WTC11 (cell line): ENCODE data around the gene CRCP. TPM values are rescaled to one million over a fixed set of nuclear protein-coding genes. Genes with fewer than 3 reads are reported as not detected.

ENCODE experiments used
- ATAC-seq: fragments of 200-7000 bp; cut with Tn5 transposase; 2 replicates; pipeline ENCODE4 v1.10.0; 2021; ENCODE audit warnings: mild to moderate bottlenecking, moderate library complexity
- CTCF ChIA-PET: fragments of 300-600 bp; sonication (Branson Sonifier 250); formaldehyde crosslinking; loops from one replicate; lab custom pipeline; 2021; ENCODE audit warnings: antibody characterized with exemption; lab: Charles Lee
- POLR2A ChIA-PET: fragments of 350-600 bp; sonication (Branson Sonifier 250); formaldehyde crosslinking; loops from one replicate; lab custom pipeline; 2021; ENCODE audit warnings: antibody characterized with exemption; lab: Charles Lee
- DNase-seq: peaks from one replicate; pipeline ENCODE4 v3.0.0; 2021; ENCODE audit warnings: low spot score
- H3K27ac Mint-ChIP-seq: 2 replicates; pipeline ENCODE4 v1.8.0; 2021; ENCODE audit warnings: mixed read lengths
- H3K27me3 Mint-ChIP-seq: 2 replicates; pipeline ENCODE4 v1.8.0; 2021; ENCODE audit warnings: low read depth, mild to moderate bottlenecking, moderate library complexity, mixed read lengths
- H3K36me3 Mint-ChIP-seq: 2 replicates; pipeline ENCODE4 v1.8.0; 2021; ENCODE audit warnings: mixed read lengths
- H3K4me1 Mint-ChIP-seq: 2 replicates; pipeline ENCODE4 v1.8.0; 2022; ENCODE audit warnings: mixed read lengths
- H3K4me3 Mint-ChIP-seq: 2 replicates; pipeline ENCODE4 v1.8.0; 2021; ENCODE audit warnings: mild to moderate bottlenecking, moderate library complexity, mixed read lengths
- H3K9me3 Mint-ChIP-seq: 2 replicates; pipeline ENCODE4 v1.8.0; 2021; ENCODE audit warnings: mixed read lengths
- SMAD4 ChIP-seq: sonication (generic); formaldehyde crosslinking; IDR thresholded peaks from 2 replicates; pipeline ENCODE4 v1.8.0; 2022; ENCODE audit warnings: mild to moderate bottlenecking, missing genetic modification reagents
- ZNF121 ChIP-seq: sonication (generic); formaldehyde crosslinking; IDR thresholded peaks from 2 replicates; pipeline ENCODE4 v1.8.0; 2023; ENCODE audit warnings: missing genetic modification reagents
- ZNF219 ChIP-seq: sonication (generic); formaldehyde crosslinking; IDR thresholded peaks from 2 replicates; pipeline ENCODE4 v1.8.0; 2023; ENCODE audit warnings: missing genetic modification reagents, mild to moderate bottlenecking, borderline replicate concordance
- ZNF232 ChIP-seq: sonication (generic); formaldehyde crosslinking; IDR thresholded peaks from 2 replicates; pipeline ENCODE4 v1.8.0; 2022; ENCODE audit warnings: mild to moderate bottlenecking, missing genetic modification reagents
- ZNF416 ChIP-seq: fragments of 250-450 bp; sonication (Bioruptor Pico); IDR thresholded peaks from 2 replicates; pipeline ENCODE4 v1.9.0; 2021; ENCODE audit warnings: mild to moderate bottlenecking, inconsistent platforms
- total RNA-seq: library from RNA; stranded (reverse); gene quantifications from 3 replicates; pipeline ENCODE4 v1.2.3, GENCODE V29; 2021
- TF ChIP-seq, protein P1 (sequence below): sonication (generic); formaldehyde crosslinking; IDR thresholded peaks from 2 replicates; pipeline ENCODE4 v1.8.0; 2023; ENCODE audit warnings: mild to moderate bottlenecking, missing genetic modification reagents
- TF ChIP-seq, protein P2 (sequence below): fragments of 250-450 bp; sonication (Bioruptor Pico); IDR thresholded peaks from 2 replicates; pipeline ENCODE4 v1.9.0; 2021; ENCODE audit warnings: moderate library complexity, mild to moderate bottlenecking, inconsistent platforms, borderline replicate concordance
- TF ChIP-seq, protein P3 (sequence below): fragments of 250-450 bp; sonication (Bioruptor Pico); conservative IDR thresholded peaks from 2 replicates; pipeline ENCODE4 v1.9.0; 2021; ENCODE audit warnings: mild to moderate bottlenecking
- TF ChIP-seq, protein P4 (sequence below): sonication (generic); formaldehyde crosslinking; IDR thresholded peaks from 2 replicates; pipeline ENCODE4 v1.8.1; 2022; ENCODE audit warnings: low read depth, missing genetic modification reagents, borderline replicate concordance
- TF ChIP-seq, protein P5 (sequence below): sonication (generic); formaldehyde crosslinking; IDR thresholded peaks from 2 replicates; pipeline ENCODE4 v1.8.1; 2023; ENCODE audit warnings: mild to moderate bottlenecking, moderate library complexity, missing genetic modification reagents
- TF ChIP-seq, protein P6 (sequence below): fragments of 250-450 bp; sonication (Bioruptor Pico); IDR thresholded peaks from 2 replicates; pipeline ENCODE4 v1.9.0; 2021; ENCODE audit warnings: mild to moderate bottlenecking
- TF ChIP-seq, protein P7 (sequence below): fragments of 250-450 bp; sonication (Bioruptor Pico); IDR thresholded peaks from 2 replicates; pipeline ENCODE4 v1.8.0; 2021; ENCODE audit warnings: mild to moderate bottlenecking
- TF ChIP-seq, protein P8 (sequence below): sonication (generic); formaldehyde crosslinking; IDR thresholded peaks from 2 replicates; pipeline ENCODE4 v1.8.1; 2023; ENCODE audit warnings: mild to moderate bottlenecking, missing genetic modification reagents

The CRCP gene
- total RNA-seq, 1 experiment from 2014 or later, result 23.3 TPM

DNA sequence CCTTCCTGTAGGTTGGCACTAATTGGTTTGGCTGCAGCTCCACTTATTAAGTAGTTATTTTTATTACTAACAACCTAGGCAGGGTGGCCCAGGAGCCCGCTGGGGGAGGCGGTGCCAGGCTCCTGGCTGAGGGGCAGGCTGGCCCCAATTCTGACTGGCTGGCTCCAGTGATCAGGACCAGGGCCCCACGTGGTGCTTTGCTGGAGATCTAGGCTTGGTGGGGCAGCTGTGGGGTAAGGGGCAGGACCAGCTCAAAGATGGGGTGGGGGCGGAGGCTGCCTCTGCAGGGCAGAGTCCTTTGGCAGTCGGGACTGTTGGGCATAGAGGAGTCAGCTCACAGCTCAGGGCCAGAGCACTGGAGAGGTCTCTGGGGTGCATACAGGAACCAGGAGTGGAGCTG is 36.6 kb upstream of the CRCP start:
- no peak for DNase-seq
- peaks cover 4% of the 10 kb centered on the region for H3K36me3 Mint-ChIP-seq
- no peak overlapping the region for H3K27ac Mint-ChIP-seq
- H3K4me1 Mint-ChIP-seq, result peaks cover 8% of the 10 kb centered on the region
- peaks cover 3% of the 10 kb centered on the region; the same call in 1 of the 2 replicates for H3K27me3 Mint-ChIP-seq
- TF ChIP-seq, protein P1, sequence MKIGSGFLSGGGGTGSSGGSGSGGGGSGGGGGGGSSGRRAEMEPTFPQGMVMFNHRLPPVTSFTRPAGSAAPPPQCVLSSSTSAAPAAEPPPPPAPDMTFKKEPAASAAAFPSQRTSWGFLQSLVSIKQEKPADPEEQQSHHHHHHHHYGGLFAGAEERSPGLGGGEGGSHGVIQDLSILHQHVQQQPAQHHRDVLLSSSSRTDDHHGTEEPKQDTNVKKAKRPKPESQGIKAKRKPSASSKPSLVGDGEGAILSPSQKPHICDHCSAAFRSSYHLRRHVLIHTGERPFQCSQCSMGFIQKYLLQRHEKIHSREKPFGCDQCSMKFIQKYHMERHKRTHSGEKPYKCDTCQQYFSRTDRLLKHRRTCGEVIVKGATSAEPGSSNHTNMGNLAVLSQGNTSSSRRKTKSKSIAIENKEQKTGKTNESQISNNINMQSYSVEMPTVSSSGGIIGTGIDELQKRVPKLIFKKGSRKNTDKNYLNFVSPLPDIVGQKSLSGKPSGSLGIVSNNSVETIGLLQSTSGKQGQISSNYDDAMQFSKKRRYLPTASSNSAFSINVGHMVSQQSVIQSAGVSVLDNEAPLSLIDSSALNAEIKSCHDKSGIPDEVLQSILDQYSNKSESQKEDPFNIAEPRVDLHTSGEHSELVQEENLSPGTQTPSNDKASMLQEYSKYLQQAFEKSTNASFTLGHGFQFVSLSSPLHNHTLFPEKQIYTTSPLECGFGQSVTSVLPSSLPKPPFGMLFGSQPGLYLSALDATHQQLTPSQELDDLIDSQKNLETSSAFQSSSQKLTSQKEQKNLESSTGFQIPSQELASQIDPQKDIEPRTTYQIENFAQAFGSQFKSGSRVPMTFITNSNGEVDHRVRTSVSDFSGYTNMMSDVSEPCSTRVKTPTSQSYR (CRISPR knock-in tag), result no peak
- no peak for TF ChIP-seq ZNF416 (CRISPR knock-in tag)
- TF ChIP-seq, protein P2, sequence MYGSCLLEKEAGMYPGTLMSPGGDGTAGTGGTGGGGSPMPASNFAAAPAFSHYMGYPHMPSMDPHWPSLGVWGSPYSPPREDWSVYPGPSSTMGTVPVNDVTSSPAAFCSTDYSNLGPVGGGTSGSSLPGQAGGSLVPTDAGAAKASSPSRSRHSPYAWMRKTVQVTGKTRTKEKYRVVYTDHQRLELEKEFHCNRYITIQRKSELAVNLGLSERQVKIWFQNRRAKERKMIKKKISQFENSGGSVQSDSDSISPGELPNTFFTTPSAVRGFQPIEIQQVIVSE, result no peak
- TF ChIP-seq, protein P3, sequence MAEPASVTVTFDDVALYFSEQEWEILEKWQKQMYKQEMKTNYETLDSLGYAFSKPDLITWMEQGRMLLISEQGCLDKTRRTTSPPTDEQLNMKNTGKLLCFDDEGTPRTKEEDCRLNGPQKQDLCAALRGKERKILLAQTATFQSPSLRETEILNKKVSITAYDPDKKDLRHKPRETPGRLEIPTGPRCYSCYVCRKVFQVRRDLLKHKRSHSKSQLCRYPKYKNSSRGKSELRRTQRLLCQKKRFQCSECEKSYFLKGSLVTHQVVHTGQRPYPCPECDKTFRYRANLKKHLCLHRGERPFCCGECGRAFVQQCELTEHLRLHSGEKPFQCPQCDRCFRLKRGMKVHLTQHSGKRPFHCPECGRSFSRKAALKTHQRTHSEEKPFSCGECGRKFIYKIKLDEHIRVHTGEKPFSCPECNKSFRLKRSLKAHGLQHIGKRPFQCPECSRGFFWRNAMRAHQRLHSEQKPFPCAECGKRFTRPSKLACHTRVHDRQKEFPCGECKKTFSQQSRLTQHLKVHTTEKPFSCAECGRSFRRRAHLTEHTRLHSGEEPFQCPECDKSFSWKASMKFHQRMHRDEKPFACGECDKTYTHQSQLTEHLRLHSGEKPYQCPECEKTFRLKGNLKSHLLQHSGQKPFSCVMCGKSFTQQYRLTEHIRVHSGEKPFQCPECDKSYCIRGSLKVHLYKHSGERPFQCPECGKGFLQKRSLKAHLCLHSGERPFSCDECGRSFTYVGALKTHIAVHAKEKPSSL (CRISPR knock-in tag), result no peak
- TF ChIP-seq, protein P4, sequence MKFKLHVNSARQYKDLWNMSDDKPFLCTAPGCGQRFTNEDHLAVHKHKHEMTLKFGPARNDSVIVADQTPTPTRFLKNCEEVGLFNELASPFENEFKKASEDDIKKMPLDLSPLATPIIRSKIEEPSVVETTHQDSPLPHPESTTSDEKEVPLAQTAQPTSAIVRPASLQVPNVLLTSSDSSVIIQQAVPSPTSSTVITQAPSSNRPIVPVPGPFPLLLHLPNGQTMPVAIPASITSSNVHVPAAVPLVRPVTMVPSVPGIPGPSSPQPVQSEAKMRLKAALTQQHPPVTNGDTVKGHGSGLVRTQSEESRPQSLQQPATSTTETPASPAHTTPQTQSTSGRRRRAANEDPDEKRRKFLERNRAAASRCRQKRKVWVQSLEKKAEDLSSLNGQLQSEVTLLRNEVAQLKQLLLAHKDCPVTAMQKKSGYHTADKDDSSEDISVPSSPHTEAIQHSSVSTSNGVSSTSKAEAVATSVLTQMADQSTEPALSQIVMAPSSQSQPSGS (CRISPR knock-in tag), result no peak
- TF ChIP-seq SMAD4 (CRISPR knock-in tag), result no peak
- TF ChIP-seq ZNF219 (CRISPR knock-in tag), result no peak
- TF ChIP-seq, protein P5, sequence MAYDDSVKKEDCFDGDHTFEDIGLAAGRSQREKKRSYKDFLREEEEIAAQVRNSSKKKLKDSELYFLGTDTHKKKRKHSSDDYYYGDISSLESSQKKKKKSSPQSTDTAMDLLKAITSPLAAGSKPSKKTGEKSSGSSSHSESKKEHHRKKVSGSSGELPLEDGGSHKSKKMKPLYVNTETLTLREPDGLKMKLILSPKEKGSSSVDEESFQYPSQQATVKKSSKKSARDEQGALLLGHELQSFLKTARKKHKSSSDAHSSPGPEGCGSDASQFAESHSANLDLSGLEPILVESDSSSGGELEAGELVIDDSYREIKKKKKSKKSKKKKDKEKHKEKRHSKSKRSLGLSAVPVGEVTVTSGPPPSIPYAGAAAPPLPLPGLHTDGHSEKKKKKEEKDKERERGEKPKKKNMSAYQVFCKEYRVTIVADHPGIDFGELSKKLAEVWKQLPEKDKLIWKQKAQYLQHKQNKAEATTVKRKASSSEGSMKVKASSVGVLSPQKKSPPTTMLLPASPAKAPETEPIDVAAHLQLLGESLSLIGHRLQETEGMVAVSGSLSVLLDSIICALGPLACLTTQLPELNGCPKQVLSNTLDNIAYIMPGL (CRISPR knock-in tag), result no peak
- TF ChIP-seq, protein P6, sequence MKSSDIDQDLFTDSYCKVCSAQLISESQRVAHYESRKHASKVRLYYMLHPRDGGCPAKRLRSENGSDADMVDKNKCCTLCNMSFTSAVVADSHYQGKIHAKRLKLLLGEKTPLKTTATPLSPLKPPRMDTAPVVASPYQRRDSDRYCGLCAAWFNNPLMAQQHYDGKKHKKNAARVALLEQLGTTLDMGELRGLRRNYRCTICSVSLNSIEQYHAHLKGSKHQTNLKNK (CRISPR knock-in tag), result no peak
- TF ChIP-seq, protein P7, sequence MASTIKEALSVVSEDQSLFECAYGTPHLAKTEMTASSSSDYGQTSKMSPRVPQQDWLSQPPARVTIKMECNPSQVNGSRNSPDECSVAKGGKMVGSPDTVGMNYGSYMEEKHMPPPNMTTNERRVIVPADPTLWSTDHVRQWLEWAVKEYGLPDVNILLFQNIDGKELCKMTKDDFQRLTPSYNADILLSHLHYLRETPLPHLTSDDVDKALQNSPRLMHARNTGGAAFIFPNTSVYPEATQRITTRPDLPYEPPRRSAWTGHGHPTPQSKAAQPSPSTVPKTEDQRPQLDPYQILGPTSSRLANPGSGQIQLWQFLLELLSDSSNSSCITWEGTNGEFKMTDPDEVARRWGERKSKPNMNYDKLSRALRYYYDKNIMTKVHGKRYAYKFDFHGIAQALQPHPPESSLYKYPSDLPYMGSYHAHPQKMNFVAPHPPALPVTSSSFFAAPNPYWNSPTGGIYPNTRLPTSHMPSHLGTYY (CRISPR knock-in tag), result no peak
- TF ChIP-seq, protein P8, sequence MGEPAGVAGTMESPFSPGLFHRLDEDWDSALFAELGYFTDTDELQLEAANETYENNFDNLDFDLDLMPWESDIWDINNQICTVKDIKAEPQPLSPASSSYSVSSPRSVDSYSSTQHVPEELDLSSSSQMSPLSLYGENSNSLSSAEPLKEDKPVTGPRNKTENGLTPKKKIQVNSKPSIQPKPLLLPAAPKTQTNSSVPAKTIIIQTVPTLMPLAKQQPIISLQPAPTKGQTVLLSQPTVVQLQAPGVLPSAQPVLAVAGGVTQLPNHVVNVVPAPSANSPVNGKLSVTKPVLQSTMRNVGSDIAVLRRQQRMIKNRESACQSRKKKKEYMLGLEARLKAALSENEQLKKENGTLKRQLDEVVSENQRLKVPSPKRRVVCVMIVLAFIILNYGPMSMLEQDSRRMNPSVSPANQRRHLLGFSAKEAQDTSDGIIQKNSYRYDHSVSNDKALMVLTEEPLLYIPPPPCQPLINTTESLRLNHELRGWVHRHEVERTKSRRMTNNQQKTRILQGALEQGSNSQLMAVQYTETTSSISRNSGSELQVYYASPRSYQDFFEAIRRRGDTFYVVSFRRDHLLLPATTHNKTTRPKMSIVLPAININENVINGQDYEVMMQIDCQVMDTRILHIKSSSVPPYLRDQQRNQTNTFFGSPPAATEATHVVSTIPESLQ (CRISPR knock-in tag), result no peak
- TF ChIP-seq ZNF232 (CRISPR knock-in tag), result no peak
- no peak for TF ChIP-seq ZNF121
- CTCF ChIA-PET, result interaction anchor here (0.5 to 0.8 kb wide), 2 partner anchors 47 to 76 kb away, joined by 3 read pairs; no protein-coding TSS in a partner anchor
- ATAC-seq, result no peak
- POLR2A ChIA-PET, result no interaction called here
- H3K4me3 Mint-ChIP-seq, result no peak overlapping the region
- H3K9me3 Mint-ChIP-seq, result no peaks in the 10 kb centered on the region
